GM18858 (cell line): ENCODE results near the gene SLC49A4.
"Not testable (repeated sequence)": the region's sequence is repeated elsewhere in the genome, so short reads cannot be mapped to it uniquely, and the experiment has no call there.

Source experiments
- ATAC-seq: cut with Tn5 transposase; IDR thresholded peaks from one replicate; pipeline ENCODE4 v1.9.1; 2021; ENCODE audit not compliant: unreplicated experiment

Gene SLC49A4, protein sequence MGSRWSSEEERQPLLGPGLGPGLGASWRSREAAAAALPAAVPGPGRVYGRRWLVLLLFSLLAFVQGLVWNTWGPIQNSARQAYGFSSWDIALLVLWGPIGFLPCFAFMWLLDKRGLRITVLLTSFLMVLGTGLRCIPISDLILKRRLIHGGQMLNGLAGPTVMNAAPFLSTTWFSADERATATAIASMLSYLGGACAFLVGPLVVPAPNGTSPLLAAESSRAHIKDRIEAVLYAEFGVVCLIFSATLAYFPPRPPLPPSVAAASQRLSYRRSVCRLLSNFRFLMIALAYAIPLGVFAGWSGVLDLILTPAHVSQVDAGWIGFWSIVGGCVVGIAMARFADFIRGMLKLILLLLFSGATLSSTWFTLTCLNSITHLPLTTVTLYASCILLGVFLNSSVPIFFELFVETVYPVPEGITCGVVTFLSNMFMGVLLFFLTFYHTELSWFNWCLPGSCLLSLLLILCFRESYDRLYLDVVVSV

GRCh38 chr3:122794779-122795673, at the start of gene SLC49A4:
TSS of gene SLC49A4 (plus strand) at chr3:122795069. CDS start at chr3:122795193, 124 bp downstream.
- peak; percentile 64 for ATAC-seq

- ATAC-seq, result no peak
These were observed 49.4 kb upstream of the SLC49A4 start for GRCh38 chr3:122745369-122746021.

- ATAC-seq, result not testable (repeated sequence)
These were observed 47.6 kb upstream of the SLC49A4 start for GRCh38 chr3:122747295-122747694.

DNA sequence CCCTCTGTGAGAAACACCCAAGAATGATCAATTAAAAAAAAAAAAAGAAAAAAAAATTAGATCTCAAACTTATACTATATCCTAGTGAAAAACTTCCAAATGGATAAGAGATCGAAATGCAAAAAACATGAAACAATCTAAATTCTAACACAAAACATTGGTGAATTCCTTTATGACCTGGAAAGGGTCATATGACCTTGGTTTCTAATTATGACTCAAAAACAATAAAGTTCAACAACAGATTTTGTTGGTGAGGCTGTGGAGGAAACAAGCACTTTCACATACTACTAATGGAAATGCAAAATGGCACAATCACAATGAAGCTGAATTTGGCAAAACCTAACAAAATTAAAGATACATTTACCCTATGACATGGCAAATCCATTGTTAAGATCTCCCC, 46.5 kb upstream of the SLC49A4 start:
- ATAC-seq, result no peak

DNA sequence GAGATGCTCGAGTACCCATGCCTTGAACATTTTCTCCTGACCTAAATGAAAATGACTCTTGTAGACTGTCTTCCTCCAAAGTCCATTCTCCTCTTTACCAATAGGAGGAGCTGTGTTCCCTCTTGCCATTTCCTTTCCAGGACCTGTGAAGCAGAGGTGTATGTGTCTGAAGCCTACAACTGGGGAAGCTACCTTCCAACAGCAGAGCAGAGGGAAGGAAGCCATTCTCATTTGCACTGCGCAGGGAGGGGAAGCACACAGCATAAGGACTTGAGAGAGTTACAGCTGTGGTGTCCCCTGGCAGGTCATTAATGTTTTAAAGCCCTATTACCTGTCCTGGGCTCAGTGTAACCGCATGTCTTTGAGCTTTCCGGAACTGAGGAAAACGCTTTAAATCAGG, 39.9 kb upstream of the SLC49A4 start:
- no peak for ATAC-seq

DNA sequence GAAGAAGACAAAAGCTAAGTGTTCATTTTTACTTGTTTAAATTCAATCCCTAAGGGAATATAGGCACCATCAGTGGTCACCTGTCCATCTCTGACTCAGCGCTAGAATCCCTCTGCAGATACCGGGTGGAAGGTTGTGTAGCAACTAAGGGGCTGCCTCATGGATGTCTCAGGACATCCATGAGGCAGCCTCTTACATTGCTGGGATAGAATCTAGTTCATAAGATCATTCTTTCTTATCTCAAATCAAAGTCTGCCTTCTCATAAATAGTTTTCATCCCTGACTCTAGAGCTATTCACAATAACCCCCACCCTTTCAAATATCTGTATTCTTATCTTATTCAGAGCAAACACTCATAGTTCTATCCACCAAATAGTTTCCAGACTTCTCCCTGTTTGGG, 39.4 kb upstream of the SLC49A4 start:
- no peak for ATAC-seq

- ATAC-seq, result no peak
These were observed 35.9 kb upstream of the SLC49A4 start for GRCh38 chr3:122758877-122759560.

DNA sequence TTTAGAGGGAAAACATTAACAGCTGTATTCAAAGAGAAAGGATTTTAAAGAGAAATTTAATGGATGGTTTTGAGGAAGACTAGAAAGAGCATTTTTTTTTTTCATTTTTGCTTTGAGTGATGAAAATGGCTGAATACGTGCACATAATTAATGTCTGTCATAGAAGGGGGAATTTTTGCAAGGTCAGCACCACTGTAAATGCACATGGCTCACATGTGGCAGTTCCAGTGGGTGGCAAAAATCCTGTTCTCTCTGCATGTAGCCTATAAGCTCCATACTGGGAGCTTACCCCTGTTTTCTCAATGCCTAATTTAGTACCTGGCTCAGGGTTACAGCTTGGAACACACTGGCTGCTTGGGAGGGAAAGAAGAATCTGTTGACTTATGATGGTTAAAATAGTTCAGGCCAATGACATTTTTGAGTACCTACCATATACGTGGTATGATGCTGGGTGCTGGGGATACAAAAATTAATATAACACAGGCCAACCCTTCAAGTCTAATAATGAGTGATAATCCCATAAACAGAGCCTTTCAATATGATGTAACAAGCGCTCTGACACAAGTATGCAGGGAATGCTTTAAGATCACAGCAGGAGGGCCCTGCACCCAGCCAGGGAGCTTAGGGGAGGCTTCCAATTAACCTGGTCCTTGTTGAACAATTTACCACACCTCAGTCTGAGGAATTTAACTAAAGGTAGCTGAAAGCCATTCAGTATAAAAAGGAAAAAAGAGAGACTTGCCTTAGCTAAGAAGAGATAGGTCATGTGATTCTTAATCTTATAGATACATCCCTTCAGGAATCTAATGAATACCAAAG, 34.2 kb upstream of the SLC49A4 start:
- no peak for ATAC-seq

DNA sequence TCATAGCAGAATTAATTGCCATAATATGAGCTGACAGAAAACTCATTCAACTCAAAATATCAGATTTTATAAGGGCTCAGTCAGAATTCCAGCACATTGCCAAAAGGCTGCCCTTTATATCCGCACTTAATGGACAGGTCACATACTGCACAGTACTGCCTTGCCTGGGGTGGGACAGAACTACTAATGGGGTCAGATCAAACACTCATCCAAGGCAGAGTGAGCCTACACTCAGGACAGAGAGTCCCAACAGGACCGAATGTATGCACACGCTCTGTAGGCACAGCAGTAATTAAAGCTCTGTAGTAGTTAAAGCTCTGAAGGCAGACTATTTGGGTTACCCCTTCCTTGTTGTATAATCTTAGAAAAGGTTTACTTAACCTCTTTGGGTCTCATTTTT, 28.4 kb upstream of the SLC49A4 start:
- no peak for ATAC-seq

DNA sequence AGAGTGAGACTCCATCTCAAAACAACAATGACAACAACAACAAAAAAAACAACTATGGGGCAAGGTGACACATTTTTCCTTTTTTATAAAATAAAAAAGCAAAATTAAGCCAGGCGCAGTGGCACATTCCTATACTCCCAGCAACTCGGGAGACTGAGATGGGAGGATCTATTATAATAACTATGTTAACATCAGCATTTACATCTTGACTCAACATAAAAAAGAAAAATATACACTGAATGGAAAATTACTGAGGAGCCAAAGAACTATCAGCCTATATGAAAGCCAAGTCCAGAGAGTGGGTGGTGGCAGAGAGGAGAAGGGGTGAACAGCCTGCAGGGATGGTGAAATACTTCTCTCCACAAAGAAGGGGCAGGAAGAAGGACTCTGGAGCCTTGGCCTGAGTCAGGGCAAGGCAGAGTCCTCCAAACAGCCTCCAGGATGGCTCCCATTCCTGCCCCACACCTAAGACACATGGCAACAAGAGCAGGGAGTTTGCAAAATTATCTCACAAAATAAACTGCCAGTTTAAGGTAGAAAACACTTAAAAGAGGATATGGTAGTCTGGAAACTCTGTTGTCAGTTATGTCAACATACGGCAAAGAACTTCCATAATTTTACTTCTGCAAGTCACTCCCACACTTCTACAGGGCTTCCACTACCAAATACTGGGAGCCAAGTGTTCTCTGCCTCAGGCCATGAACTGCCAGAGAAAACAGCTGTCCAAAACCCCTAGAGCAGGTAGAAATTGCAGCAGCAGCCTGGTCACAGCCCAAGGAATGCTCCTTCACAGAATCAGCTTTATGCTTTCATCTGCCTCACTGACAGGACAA, 27.1 kb upstream of the SLC49A4 start:
- no peak for ATAC-seq

- no peak for ATAC-seq
These were observed 24.2 kb upstream of the SLC49A4 start for GRCh38 chr3:122770521-122771202.

DNA sequence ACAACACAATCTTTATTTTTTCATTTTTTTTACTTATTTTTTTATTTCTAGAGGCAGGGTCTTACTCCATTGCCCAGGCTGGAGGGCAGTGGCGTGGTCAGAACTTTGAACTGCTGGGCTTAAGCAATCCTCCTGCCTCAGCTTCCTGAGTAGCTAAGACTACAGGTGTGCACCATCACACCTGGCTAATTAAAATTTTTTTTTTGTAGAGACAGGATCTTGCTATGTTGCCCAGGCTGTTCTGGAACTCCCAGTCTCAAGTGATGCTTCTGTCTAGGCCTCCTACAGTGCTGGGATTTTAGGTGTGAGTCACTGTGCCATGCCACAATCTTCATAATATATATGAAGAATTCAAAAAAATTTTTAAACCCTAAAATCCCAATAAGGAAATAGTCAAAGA, 22.0 kb upstream of the SLC49A4 start:
- ATAC-seq, result no peak

GRCh38 chr3:122773944-122774509, 20.8 kb upstream of the SLC49A4 start:
- peak; percentile 51 for ATAC-seq

- ATAC-seq, result no peak
These were observed 20.3 kb upstream of the SLC49A4 start for GRCh38 chr3:122774564-122774963.

GRCh38 chr3:122776675-122777468, 18.0 kb upstream of the SLC49A4 start:
- no peak for ATAC-seq

GRCh38 chr3:122777563-122777962, 17.3 kb upstream of the SLC49A4 start:
- no peak for ATAC-seq

DNA sequence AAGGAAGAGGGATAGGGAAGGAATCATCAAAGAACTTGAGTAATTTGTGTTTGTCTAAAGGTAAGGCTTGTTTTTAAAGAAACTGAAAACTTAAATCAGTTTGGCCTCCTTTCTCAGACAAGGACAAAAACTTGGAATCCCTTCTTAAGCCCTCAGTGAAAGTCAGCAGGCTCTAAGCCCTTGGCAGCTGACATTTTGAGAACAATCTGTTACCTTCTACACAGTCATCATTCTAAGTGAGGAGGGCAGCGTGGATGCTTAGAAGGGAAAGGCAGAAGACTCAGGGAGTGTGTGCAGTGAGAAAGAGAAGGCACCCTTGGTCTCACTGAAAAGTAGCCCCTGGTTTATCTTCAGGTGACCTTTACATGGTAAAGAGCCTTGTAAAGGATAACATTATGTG, 12.1 kb upstream of the SLC49A4 start:
- ATAC-seq, result no peak
